WTC11 (cell line): Measurements from ENCODE around the gene TMTC1. TPM values are rescaled to one million over a fixed set of nuclear protein-coding genes. Genes with fewer than 3 reads are reported as not detected.
A peak's percentile ranks its signal among the peaks of the same experiment; 100 is the strongest.

ENCODE experiments used
- ATAC-seq: fragments of 200-7000 bp; cut with Tn5 transposase; 2 replicates; pipeline ENCODE4 v1.10.0; 2021; ENCODE audit warnings: mild to moderate bottlenecking, moderate library complexity
- CTCF ChIA-PET: fragments of 300-600 bp; sonication (Branson Sonifier 250); formaldehyde crosslinking; loops from one replicate; lab custom pipeline; 2021; ENCODE audit warnings: antibody characterized with exemption; lab: Charles Lee
- POLR2A ChIA-PET: fragments of 350-600 bp; sonication (Branson Sonifier 250); formaldehyde crosslinking; loops from one replicate; lab custom pipeline; 2021; ENCODE audit warnings: antibody characterized with exemption; lab: Charles Lee
- DNase-seq: peaks from one replicate; pipeline ENCODE4 v3.0.0; 2021; ENCODE audit warnings: low spot score
- H3K27ac Mint-ChIP-seq: 2 replicates; pipeline ENCODE4 v1.8.0; 2021; ENCODE audit warnings: mixed read lengths
- H3K27me3 Mint-ChIP-seq: 2 replicates; pipeline ENCODE4 v1.8.0; 2021; ENCODE audit warnings: low read depth, mild to moderate bottlenecking, moderate library complexity, mixed read lengths
- H3K36me3 Mint-ChIP-seq: 2 replicates; pipeline ENCODE4 v1.8.0; 2021; ENCODE audit warnings: mixed read lengths
- H3K4me1 Mint-ChIP-seq: 2 replicates; pipeline ENCODE4 v1.8.0; 2022; ENCODE audit warnings: mixed read lengths
- H3K4me3 Mint-ChIP-seq: 2 replicates; pipeline ENCODE4 v1.8.0; 2021; ENCODE audit warnings: mild to moderate bottlenecking, moderate library complexity, mixed read lengths
- H3K9me3 Mint-ChIP-seq: 2 replicates; pipeline ENCODE4 v1.8.0; 2021; ENCODE audit warnings: mixed read lengths
- ARID4B ChIP-seq: sonication (generic); formaldehyde crosslinking; IDR thresholded peaks from 2 replicates; pipeline ENCODE4 v1.8.0; 2023; ENCODE audit warnings: missing genetic modification reagents, mild to moderate bottlenecking, borderline replicate concordance
- CREB1 ChIP-seq: sonication (generic); formaldehyde crosslinking; IDR thresholded peaks from 2 replicates; pipeline ENCODE4 v1.8.0; 2023; ENCODE audit warnings: mild to moderate bottlenecking, missing genetic modification reagents
- E2F1 ChIP-seq: sonication (generic); formaldehyde crosslinking; IDR thresholded peaks from 2 replicates; pipeline ENCODE4 v1.8.0; 2022; ENCODE audit warnings: mild to moderate bottlenecking, missing genetic modification reagents
- FOXJ3 ChIP-seq: sonication (generic); formaldehyde crosslinking; IDR thresholded peaks from 2 replicates; pipeline ENCODE4 v1.9.0; 2021; ENCODE audit warnings: missing genetic modification reagents, mild to moderate bottlenecking, borderline replicate concordance
- MAX ChIP-seq: sonication (generic); formaldehyde crosslinking; IDR thresholded peaks from 2 replicates; pipeline ENCODE4 v1.8.0; 2022; ENCODE audit warnings: mild to moderate bottlenecking, missing genetic modification reagents
- MXD4 ChIP-seq: fragments of 250-450 bp; sonication (Bioruptor Pico); IDR thresholded peaks from 2 replicates; pipeline ENCODE4 v1.8.0; 2021; ENCODE audit warnings: mild to moderate bottlenecking, moderate library complexity, borderline replicate concordance
- NFATC4 ChIP-seq: fragments of 250-450 bp; sonication (Bioruptor Pico); IDR thresholded peaks from 2 replicates; pipeline ENCODE4 v1.9.0; 2021; ENCODE audit warnings: mild to moderate bottlenecking
- NR2C2 ChIP-seq: sonication (generic); formaldehyde crosslinking; IDR thresholded peaks from 2 replicates; pipeline ENCODE4 v1.8.0; 2022; ENCODE audit warnings: mild to moderate bottlenecking, missing genetic modification reagents
- SP1 ChIP-seq: sonication (generic); formaldehyde crosslinking; conservative IDR thresholded peaks from 2 replicates; pipeline ENCODE4 v1.8.1; 2022; ENCODE audit warnings: missing genetic modification reagents
- TEAD4 ChIP-seq: sonication (generic); formaldehyde crosslinking; IDR thresholded peaks from 2 replicates; pipeline ENCODE4 v1.8.0; 2022; ENCODE audit warnings: mild to moderate bottlenecking, missing genetic modification reagents
- ZNF138 ChIP-seq: sonication (generic); formaldehyde crosslinking; conservative IDR thresholded peaks from 2 replicates; pipeline ENCODE4 v1.8.1; 2022; ENCODE audit warnings: mild to moderate bottlenecking, moderate library complexity, missing genetic modification reagents
- ZNF396 ChIP-seq: fragments of 250-450 bp; sonication (Bioruptor Pico); IDR thresholded peaks from 2 replicates; pipeline ENCODE4 v1.8.0; 2021; ENCODE audit warnings: mild to moderate bottlenecking, moderate library complexity, borderline replicate concordance
- ZNF512 ChIP-seq: sonication (generic); formaldehyde crosslinking; IDR thresholded peaks from 2 replicates; pipeline ENCODE4 v1.8.1; 2022; ENCODE audit warnings: missing genetic modification reagents, borderline replicate concordance
- total RNA-seq: library from RNA; stranded (reverse); gene quantifications from 3 replicates; pipeline ENCODE4 v1.2.3, GENCODE V29; 2021
- TF ChIP-seq, protein P1 (sequence below): sonication (generic); formaldehyde crosslinking; IDR thresholded peaks from 2 replicates; pipeline ENCODE4 v1.8.1; 2022; ENCODE audit warnings: mild to moderate bottlenecking, missing genetic modification reagents, moderate library complexity, borderline replicate concordance
- TF ChIP-seq, protein P2 (sequence below): fragments of 250-450 bp; sonication (Bioruptor Pico); conservative IDR thresholded peaks from 2 replicates; pipeline ENCODE4 v1.9.0; 2021; ENCODE audit warnings: mild to moderate bottlenecking
- TF ChIP-seq, protein P3 (sequence below): sonication (generic); formaldehyde crosslinking; IDR thresholded peaks from 2 replicates; pipeline ENCODE4 v1.8.0; 2022; ENCODE audit warnings: mild to moderate bottlenecking, missing genetic modification reagents
- TF ChIP-seq, protein P4 (sequence below): fragments of 250-450 bp; sonication (Bioruptor Pico); IDR thresholded peaks from 2 replicates; pipeline ENCODE4 v1.8.0; 2021; ENCODE audit warnings: mild to moderate bottlenecking

TMTC1 gene
- total RNA-seq, 1 experiment from 2014 or later = 17.3 TPM

GRCh38 chr12:29562110-29562804 lies 221.5 kb downstream of the TMTC1 start (continued):
- TF ChIP-seq ARID4B (CRISPR knock-in tag) (no peak), SP1 (CRISPR knock-in tag) (no peak)
- TF ChIP-seq, protein P1, sequence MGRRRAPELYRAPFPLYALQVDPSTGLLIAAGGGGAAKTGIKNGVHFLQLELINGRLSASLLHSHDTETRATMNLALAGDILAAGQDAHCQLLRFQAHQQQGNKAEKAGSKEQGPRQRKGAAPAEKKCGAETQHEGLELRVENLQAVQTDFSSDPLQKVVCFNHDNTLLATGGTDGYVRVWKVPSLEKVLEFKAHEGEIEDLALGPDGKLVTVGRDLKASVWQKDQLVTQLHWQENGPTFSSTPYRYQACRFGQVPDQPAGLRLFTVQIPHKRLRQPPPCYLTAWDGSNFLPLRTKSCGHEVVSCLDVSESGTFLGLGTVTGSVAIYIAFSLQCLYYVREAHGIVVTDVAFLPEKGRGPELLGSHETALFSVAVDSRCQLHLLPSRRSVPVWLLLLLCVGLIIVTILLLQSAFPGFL (CRISPR knock-in tag) = no peak

DNA sequence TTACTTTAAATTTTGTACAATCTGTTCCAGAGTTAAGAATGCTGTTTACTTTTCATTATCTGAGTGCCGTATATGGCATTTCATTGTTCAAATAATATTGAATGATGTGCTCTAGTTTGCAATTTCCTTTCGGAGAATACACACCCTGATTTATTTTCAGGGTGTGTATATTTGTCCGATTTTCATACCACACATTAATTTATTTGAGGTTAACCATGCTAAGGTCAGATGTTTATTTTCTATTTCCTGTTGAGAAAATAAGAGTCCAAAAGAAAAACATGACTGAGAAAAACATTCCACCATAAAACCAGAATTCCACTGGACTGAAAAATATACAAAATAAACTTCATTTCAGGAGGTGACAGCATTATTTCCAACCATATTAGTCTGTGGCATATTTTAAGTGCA lies 222.1 kb downstream of the TMTC1 start:
- peaks cover 48% of the 10 kb centered on the region for H3K4me1 Mint-ChIP-seq
- TF ChIP-seq MAX = no peak
- no peak for TF ChIP-seq E2F1
- TF ChIP-seq, protein P2, sequence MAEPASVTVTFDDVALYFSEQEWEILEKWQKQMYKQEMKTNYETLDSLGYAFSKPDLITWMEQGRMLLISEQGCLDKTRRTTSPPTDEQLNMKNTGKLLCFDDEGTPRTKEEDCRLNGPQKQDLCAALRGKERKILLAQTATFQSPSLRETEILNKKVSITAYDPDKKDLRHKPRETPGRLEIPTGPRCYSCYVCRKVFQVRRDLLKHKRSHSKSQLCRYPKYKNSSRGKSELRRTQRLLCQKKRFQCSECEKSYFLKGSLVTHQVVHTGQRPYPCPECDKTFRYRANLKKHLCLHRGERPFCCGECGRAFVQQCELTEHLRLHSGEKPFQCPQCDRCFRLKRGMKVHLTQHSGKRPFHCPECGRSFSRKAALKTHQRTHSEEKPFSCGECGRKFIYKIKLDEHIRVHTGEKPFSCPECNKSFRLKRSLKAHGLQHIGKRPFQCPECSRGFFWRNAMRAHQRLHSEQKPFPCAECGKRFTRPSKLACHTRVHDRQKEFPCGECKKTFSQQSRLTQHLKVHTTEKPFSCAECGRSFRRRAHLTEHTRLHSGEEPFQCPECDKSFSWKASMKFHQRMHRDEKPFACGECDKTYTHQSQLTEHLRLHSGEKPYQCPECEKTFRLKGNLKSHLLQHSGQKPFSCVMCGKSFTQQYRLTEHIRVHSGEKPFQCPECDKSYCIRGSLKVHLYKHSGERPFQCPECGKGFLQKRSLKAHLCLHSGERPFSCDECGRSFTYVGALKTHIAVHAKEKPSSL (CRISPR knock-in tag) = no peak
- TF ChIP-seq NFATC4 = no peak
- no peak for TF ChIP-seq ZNF512
- no peak for TF ChIP-seq TEAD4 (CRISPR knock-in tag)
- no peak for TF ChIP-seq ZNF396 (CRISPR knock-in tag)
- ATAC-seq (no peak), DNase-seq (no peak)
- H3K36me3 Mint-ChIP-seq = peaks cover 21% of the 10 kb centered on the region
- ChIA-PET POLR2A (no interaction called here), CTCF (no interaction called here)
- peaks cover 9% of the 10 kb centered on the region; the same call in 1 of the 2 replicates for H3K27me3 Mint-ChIP-seq
- no peak overlapping the region for H3K27ac Mint-ChIP-seq
- H3K4me3 Mint-ChIP-seq = no peak overlapping the region
- H3K9me3 Mint-ChIP-seq = peaks cover 21% of the 10 kb centered on the region

DNA sequence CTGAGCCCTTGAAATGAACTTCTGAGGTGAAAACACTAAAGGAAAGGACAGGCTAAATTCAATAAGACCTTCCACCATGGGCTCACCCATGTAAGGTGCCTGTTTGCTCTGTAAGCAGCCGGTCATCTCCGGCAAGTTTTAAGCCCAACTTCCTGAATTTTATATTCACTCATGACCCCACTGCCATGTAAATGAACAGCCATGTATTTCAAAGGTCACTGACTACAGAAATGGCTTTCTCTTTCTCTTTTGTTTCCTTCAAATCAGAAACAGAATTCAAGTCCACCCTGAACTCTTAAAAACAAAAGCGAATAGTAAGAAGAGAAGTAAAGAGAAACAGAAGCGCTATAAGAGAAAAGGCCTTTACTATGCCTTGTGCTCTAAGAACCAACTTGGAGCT lies 224.5 kb downstream of the TMTC1 start:
- ATAC-seq = no peak
- DNase-seq = no peak
- peaks cover 47% of the 10 kb centered on the region for H3K4me1 Mint-ChIP-seq
- ChIA-PET POLR2A (no interaction called here), CTCF (interaction anchor here (1.0 kb wide), 2 partner anchors 51 to 331 kb away, joined by 3 to 4 read pairs; no protein-coding TSS in a partner anchor)
- peak overlapping the region; percentile 9; the same call in 1 of the 2 replicates for H3K27ac Mint-ChIP-seq
- peaks cover 6% of the 10 kb centered on the region; the same call in 1 of the 2 replicates for H3K27me3 Mint-ChIP-seq
- peaks cover 16% of the 10 kb centered on the region for H3K36me3 Mint-ChIP-seq
- H3K9me3 Mint-ChIP-seq = peaks cover 13% of the 10 kb centered on the region
- H3K4me3 Mint-ChIP-seq = no peak overlapping the region
- no peak for TF ChIP-seq ZNF138
- no peak for TF ChIP-seq FOXJ3 (CRISPR knock-in tag)
- no peak for TF ChIP-seq CREB1 (CRISPR knock-in tag)
- TF ChIP-seq, protein P3, sequence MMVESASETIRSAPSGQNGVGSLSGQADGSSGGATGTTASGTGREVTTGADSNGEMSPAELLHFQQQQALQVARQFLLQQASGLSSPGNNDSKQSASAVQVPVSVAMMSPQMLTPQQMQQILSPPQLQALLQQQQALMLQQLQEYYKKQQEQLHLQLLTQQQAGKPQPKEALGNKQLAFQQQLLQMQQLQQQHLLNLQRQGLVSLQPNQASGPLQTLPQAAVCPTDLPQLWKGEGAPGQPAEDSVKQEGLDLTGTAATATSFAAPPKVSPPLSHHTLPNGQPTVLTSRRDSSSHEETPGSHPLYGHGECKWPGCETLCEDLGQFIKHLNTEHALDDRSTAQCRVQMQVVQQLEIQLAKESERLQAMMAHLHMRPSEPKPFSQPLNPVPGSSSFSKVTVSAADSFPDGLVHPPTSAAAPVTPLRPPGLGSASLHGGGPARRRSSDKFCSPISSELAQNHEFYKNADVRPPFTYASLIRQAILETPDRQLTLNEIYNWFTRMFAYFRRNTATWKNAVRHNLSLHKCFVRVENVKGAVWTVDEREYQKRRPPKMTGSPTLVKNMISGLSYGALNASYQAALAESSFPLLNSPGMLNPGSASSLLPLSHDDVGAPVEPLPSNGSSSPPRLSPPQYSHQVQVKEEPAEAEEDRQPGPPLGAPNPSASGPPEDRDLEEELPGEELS (CRISPR knock-in tag) = no peak
- TF ChIP-seq, protein P4, sequence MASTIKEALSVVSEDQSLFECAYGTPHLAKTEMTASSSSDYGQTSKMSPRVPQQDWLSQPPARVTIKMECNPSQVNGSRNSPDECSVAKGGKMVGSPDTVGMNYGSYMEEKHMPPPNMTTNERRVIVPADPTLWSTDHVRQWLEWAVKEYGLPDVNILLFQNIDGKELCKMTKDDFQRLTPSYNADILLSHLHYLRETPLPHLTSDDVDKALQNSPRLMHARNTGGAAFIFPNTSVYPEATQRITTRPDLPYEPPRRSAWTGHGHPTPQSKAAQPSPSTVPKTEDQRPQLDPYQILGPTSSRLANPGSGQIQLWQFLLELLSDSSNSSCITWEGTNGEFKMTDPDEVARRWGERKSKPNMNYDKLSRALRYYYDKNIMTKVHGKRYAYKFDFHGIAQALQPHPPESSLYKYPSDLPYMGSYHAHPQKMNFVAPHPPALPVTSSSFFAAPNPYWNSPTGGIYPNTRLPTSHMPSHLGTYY (CRISPR knock-in tag) = no peak
- TF ChIP-seq MXD4 (CRISPR knock-in tag) = no peak
- TF ChIP-seq NR2C2 = no peak
- TF ChIP-seq SP1 (CRISPR knock-in tag) = no peak
